Measurements from ENCODE around the gene ST6GALNAC1. TPM values are rescaled to one million over a fixed set of nuclear protein-coding genes. Genes with fewer than 3 reads are reported as not detected.

The ST6GALNAC1 gene
- total and polyA plus RNA-seq, 2 of the 13 experiments (the other 11 are each of a cell fraction or from before 2014, with no cell fraction given), result not detected

DNA sequence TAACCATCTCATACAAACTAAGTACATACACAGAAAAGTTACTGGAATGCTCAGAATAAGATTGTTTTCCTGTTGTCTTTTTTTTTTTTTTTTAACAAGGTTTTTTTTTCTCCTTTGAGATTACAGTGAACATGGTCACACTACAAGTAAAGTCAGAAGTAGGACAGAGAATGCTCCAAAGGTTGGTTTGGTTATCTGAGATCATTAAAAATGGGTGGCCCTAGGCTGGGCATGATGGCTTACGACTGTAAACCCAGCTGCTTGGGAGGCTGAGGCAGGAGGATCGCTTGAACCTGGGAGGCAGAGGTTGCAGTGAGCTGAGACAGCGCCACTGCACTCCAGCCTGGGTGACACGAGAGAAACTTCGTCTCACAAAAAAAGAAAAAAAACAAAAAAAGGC is 6.9 kb upstream of the ST6GALNAC1 start (continued):
- TF ChIP-seq ETV6 (CRISPR knock-in tag; conservative IDR thresholded peaks at IDR 0.05) (no peak), EED (CRISPR knock-in tag; IDR thresholded peaks at IDR 0.05) (no peak), ZSCAN9 (CRISPR knock-in tag; IDR thresholded peaks at IDR 0.05; ENCODE audit: borderline replicate concordance) (no peak), NRL (CRISPR knock-in tag; IDR thresholded peaks at IDR 0.05; ENCODE audit: borderline replicate concordance) (no peak)

GRCh38 chr17:76646712-76647111 is 3.2 kb upstream of the ST6GALNAC1 start:
- Histone ChIP-seq H3K9ac (ENCODE audit: insufficient read depth, low read depth, low read length) (no peak overlapping the region), H4K20me1 (ENCODE audit: insufficient read depth, low read length) (no peaks in the 10 kb centered on the region), H2AFZ (ENCODE audit: low read length) (no peak overlapping the region), H3K27me3 (ENCODE audit: control insufficient read depth in 1 of 2, insufficient read depth in 2 of 2, low read length in 2 of 2) (no peaks in the 10 kb centered on the region), H3K79me2 (ENCODE audit: insufficient read depth, low read length) (no peaks in the 10 kb centered on the region), H3K4me3 (replicated peaks in 1 of 3; ENCODE audit: insufficient read depth in 1 of 3, low read depth in 2 of 3, low read length in 3 of 3) (no peak overlapping the region), H3K36me3 (replicated peaks in 1 of 2; ENCODE audit: control insufficient read depth in 1 of 2, insufficient read depth in 2 of 2, low read length in 2 of 2) (no peaks in the 10 kb centered on the region), H3K27ac (ENCODE audit: extremely low read length, insufficient read depth, low read length) (no peak overlapping the region), H3K9me3 (ENCODE audit: low read length) (no peaks in the 10 kb centered on the region), H3K4me2 (ENCODE audit: low read depth, low read length) (no peak overlapping the region), H3K4me1 (ENCODE audit: insufficient read depth, low read length) (peaks cover 23% of the 10 kb centered on the region)
- POLR2A ChIA-PET, result no interaction called here
- in situ Hi-C loops (cut with HindIII; ENCODE audit: extremely low pct_ligation_motif_present, low pct_unique_long_range_greater_than_20kb) (no loop called here), intact Hi-C loops (cut with micrococcal nuclease; ENCODE audit: unreplicated experiment) (no loop called here)
- FAIRE-seq (no peak), ATAC-seq (no peak), DNase-seq (ENCODE audit: low spot score) (no peak)
- no peak for TF ChIP-seq IRF2 (CRISPR knock-in tag; IDR thresholded peaks at IDR 0.05)
- peak; percentile 94 for TF ChIP-seq ZNF160 (CRISPR knock-in tag; IDR thresholded peaks at IDR 0.05)
- no peak for TF ChIP-seq BCL6 (CRISPR knock-in tag; IDR thresholded peaks at IDR 0.05)
- WGBS (ENCODE audit: low lambda C conversion rate), result 59% methylated on average over 1 of the region's 1 CpG
- BruUV-seq (replicated peaks), result no TSS peak
- CTCF ChIA-PET (ENCODE audit: low intra/inter-chr PET ratio, low total read pairs), result no interaction called here

DNA sequence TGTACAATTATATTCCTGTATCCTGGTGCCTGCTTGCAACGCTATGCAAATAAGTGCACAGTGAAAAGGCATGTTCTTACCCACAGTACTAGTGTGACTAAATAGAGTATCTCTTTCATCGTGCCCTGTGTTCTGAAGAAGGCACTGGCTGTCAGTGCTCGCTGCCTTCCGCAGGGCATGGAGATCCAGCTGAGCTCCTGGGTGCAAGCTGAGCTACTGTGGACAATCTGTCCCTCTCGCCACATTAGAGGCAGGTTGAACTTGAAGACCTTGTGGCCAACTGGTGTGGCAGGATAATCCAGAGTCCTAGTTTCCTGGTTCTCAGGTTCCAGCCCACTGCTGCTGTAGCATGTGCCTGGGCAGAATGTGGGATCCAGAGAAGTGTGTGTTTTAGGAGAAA is 1.9 kb upstream of the ST6GALNAC1 start:
- Histone ChIP-seq H3K9ac (ENCODE audit: insufficient read depth, low read depth, low read length) (no peak overlapping the region), H3K27me3 (ENCODE audit: control insufficient read depth in 1 of 2, insufficient read depth in 2 of 2, low read length in 2 of 2) (no peaks in the 10 kb centered on the region), H3K4me3 (replicated peaks in 1 of 3; ENCODE audit: insufficient read depth in 1 of 3, low read depth in 2 of 3, low read length in 3 of 3) (0 out of 6 replicates have a peak overlapping the region, but pooled peaks of 1 of the 3 experiments have one; percentile 13), H3K9me3 (ENCODE audit: low read length) (no peaks in the 10 kb centered on the region), H3K79me2 (ENCODE audit: insufficient read depth, low read length) (no peaks in the 10 kb centered on the region), H2AFZ (ENCODE audit: low read length) (no peak overlapping the region), H3K27ac (ENCODE audit: extremely low read length, insufficient read depth, low read length) (no peak overlapping the region), H3K4me2 (ENCODE audit: low read depth, low read length) (peak overlapping the region; percentile 68), H3K4me1 (ENCODE audit: insufficient read depth, low read length) (peaks cover 36% of the 10 kb centered on the region), H4K20me1 (ENCODE audit: insufficient read depth, low read length) (no peaks in the 10 kb centered on the region), H3K36me3 (replicated peaks in 1 of 2; ENCODE audit: control insufficient read depth in 1 of 2, insufficient read depth in 2 of 2, low read length in 2 of 2) (no peaks in the 10 kb centered on the region)
- no peak for FAIRE-seq
- 43% methylated on average over 5 of the region's 5 CpGs for WGBS (ENCODE audit: low lambda C conversion rate)
- DNase-seq (ENCODE audit: low spot score), result no peak
- CTCF ChIA-PET (ENCODE audit: low intra/inter-chr PET ratio, low total read pairs), result no interaction called here
- in situ Hi-C loops (cut with HindIII; ENCODE audit: extremely low pct_ligation_motif_present, low pct_unique_long_range_greater_than_20kb) (no loop called here), intact Hi-C loops (cut with micrococcal nuclease; ENCODE audit: unreplicated experiment) (no loop called here)
- ATAC-seq, result peak; percentile 82
- POLR2A ChIA-PET, result interaction anchor here (0.7 to 1.8 kb wide), 4 partner anchors 26 to 187 kb away, joined by 3 to 5 read pairs (median 3); no protein-coding TSS in a partner anchor
- no TSS peak for BruUV-seq (replicated peaks)
- TF ChIP-seq ZNF33B (CRISPR knock-in tag; IDR thresholded peaks at IDR 0.05), result 0 out of 2 replicates have a peak, but pooled peaks have one; percentile 29
- TF ChIP-seq NFKB2 (CRISPR knock-in tag; IDR thresholded peaks at IDR 0.05; ENCODE audit: borderline replicate concordance), result no peak
- peak; percentile 47; the same call in 1 of the 2 replicates for TF ChIP-seq ELF3 (CRISPR knock-in tag; IDR thresholded peaks at IDR 0.05)
- TF ChIP-seq FOXP1 (IDR thresholded peaks at IDR 0.05), result no peak
- no peak for TF ChIP-seq FOXP1 (CRISPR knock-in tag; IDR thresholded peaks at IDR 0.05)
- TF ChIP-seq, protein P1, sequence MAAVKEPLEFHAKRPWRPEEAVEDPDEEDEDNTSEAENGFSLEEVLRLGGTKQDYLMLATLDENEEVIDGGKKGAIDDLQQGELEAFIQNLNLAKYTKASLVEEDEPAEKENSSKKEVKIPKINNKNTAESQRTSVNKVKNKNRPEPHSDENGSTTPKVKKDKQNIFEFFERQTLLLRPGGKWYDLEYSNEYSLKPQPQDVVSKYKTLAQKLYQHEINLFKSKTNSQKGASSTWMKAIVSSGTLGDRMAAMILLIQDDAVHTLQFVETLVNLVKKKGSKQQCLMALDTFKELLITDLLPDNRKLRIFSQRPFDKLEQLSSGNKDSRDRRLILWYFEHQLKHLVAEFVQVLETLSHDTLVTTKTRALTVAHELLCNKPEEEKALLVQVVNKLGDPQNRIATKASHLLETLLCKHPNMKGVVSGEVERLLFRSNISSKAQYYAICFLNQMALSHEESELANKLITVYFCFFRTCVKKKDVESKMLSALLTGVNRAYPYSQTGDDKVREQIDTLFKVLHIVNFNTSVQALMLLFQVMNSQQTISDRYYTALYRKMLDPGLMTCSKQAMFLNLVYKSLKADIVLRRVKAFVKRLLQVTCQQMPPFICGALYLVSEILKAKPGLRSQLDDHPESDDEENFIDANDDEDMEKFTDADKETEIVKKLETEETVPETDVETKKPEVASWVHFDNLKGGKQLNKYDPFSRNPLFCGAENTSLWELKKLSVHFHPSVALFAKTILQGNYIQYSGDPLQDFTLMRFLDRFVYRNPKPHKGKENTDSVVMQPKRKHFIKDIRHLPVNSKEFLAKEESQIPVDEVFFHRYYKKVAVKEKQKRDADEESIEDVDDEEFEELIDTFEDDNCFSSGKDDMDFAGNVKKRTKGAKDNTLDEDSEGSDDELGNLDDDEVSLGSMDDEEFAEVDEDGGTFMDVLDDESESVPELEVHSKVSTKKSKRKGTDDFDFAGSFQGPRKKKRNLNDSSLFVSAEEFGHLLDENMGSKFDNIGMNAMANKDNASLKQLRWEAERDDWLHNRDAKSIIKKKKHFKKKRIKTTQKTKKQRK (IDR thresholded peaks at IDR 0.05; ENCODE audit: low read length), result no peak
- TF ChIP-seq ZNF18 (CRISPR knock-in tag; IDR thresholded peaks at IDR 0.05; ENCODE audit: insufficient replicate concordance), result peak; percentile 21

All from HepG2 (cell line).